KOPT-K1 (cell line): ENCODE results near the gene SLC39A7.
A peak's percentile ranks its signal among the peaks of the same experiment; 100 is the strongest.

Experiments used
- H3K27ac ChIP-seq: fragments of 200-600 bp; sonication (generic); 2 replicates; pipeline ENCODE4 v1.5.1; 2016; ENCODE audit warnings: antibody characterized with exemption, mild to moderate bottlenecking, low read depth, low read length; ENCODE audit not compliant: poor library complexity, severe bottlenecking
- H3K36me3 ChIP-seq: fragments of 200-600 bp; sonication (generic); 2 replicates; pipeline ENCODE4 v1.5.1; 2017; ENCODE audit warnings: antibody characterized with exemption, mild to moderate bottlenecking, low read length, moderate library complexity; ENCODE audit not compliant: insufficient read depth
- H3K9me3 ChIP-seq: fragments of 200-600 bp; sonication (generic); 2 replicates; pipeline ENCODE4 v1.5.1; 2017; ENCODE audit warnings: antibody characterized with exemption, low read length, mild to moderate bottlenecking; ENCODE audit not compliant: insufficient read depth, poor library complexity, severe bottlenecking

Gene SLC39A7

DNA sequence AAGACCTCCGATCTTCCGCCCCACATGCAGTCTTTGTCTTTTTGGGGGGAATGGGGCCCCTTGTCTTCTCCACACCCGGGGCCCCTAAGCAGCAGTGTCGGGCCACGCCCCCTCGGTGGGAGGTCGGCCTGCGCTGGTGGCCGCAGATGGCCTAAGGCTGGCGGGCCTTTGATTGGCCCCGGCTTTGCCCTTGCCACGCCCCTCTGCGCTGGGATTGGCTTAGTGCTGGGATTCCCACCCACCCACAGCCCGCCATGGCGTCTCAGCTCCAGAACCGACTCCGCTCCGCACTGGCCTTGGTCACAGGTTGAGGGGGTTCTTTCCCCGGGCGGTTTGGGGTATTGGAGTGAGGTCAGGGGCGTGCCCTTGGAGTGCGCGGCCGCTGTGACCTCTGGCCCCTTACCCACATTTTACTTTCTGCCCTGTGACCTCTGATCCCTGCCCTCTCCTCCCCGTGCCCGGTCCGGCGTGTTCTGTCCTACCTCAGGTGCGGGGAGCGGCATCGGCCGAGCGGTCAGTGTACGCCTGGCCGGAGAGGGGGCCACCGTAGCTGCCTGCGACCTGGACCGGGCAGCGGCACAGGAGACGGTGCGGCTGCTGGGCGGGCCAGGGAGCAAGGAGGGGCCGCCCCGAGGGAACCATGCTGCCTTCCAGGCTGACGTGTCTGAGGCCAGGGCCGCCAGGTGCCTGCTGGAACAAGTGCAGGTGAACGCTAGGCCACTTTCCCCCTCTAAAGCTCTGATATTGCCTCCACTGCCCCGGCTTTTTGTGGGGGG lies 3.9 kb downstream of the SLC39A7 start, which contains the start of gene HSD17B8:
Gene HSD17B8, plus strand, starts transcription at position 241 of the 776 bp plus-strand sequence. Its CDS starts 14 bp downstream, at position 255.
- Histone ChIP-seq H3K9me3 (no peaks in the 10 kb centered on the region), H3K27ac (peak within 1 kb of the TSS; percentile 73), H3K36me3 (peaks cover 27% of the 10 kb centered on the region)

DNA sequence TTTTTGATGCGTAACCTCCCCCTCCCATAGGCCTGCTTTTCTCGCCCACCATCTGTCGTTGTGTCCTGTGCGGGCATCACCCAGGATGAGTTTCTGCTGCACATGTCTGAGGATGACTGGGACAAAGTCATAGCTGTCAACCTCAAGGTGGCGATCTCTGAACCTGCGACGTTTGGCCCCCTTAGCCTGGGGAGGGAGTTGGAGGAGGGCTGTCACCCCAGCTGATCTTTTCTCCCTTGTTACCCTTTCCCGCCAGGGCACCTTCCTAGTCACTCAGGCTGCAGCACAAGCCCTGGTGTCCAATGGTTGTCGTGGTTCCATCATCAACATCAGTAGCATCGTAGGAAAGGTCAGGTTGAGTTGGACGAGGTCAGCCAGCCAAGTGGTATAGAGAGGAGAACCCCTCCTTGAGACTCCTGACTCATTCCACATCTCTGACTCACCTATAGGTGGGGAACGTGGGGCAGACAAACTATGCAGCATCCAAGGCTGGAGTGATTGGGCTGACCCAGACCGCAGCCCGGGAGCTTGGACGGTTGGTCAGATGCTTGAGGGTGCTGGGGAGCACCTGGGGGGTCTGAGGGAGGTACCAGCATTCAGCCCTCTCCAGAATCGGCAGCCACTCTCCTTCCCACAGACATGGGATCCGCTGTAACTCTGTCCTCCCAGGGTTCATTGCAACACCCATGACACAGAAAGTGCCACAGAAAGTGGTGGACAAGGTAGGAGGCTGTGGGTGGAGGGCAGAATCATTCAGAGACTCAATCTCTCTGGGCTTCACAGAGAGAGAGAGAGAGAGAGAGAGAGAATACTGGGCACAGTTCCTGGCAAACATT lies 4.7 kb downstream of the SLC39A7 start:
- Histone ChIP-seq H3K27ac (peak overlapping the region; percentile 73), H3K9me3 (no peaks in the 10 kb centered on the region), H3K36me3 (peaks cover 35% of the 10 kb centered on the region)

DNA sequence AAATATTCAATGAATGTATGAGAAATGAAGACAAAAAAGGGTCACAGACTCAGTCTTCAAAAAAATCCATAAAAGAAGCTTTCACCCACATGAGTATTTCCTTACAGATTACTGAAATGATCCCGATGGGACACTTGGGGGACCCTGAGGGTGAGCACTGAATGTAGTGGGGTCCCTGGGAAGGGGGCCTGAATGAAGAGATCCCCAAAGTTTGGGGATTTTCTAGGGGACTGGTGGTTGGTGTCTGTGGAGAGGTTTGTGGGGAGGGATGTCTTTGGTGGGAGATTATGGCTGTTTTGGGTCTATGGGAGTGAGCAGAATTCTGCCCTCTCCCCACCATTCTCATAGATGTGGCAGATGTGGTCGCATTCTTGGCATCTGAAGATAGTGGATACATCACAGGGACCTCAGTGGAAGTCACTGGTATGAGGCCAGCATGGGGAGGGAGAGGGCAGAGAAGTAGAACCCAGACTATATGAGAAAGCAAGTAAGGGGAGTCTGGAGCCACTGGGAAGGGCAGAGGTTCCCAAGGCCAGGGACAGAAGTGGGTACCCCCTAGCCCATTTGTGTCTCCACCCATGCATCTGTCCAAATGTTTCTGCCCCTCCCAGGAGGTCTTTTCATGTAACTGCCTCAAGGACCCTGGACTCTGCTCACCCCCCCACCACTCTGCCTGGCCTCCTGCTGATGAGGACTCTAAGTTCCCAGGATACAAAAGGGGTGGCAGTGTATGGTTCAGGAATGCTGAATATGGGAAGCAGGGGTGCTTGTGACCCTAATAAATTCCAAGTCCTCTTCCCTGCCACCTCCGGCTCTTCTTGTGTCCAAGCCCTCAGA lies 5.6 kb downstream of the SLC39A7 start:
- Histone ChIP-seq H3K36me3 (peaks cover 42% of the 10 kb centered on the region), H3K9me3 (no peaks in the 10 kb centered on the region), H3K27ac (no peak overlapping the region)

DNA sequence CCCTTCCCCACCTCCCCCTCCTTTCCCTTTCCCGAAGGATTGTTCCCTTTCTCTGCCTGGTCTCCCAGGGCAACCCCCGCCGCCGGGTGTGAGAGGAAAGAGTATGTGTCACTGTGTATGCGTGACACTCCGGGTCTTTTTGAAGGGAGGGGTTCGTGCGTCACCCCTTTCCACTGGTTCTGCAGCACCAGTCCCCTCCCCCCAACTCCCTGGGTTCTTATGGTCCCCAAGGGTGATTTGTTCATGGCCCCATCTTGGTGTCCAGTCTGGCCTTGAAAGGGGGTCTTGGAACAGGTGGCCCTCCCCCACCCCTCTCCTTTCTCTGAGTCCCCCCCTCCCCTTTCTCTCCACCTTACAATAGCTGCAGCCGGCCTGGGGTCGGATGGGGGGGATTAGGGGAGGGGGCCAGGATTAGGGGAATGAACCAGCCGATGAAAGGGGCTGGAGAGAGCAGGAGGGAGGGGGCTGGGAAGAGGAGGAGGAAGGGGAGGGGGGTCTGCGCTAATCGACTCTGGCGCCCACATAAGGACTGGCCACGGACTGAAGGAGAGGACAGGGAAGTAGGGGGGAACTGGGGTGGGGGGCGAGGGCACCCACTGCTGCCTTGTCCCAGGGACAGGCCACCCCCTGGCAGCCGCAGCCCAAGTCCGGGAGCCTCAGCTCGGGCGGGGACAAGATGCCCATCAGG lies 6.3 kb downstream of the SLC39A7 start:
- H3K27ac ChIP-seq = no peak overlapping the region
- H3K9me3 ChIP-seq = no peaks in the 10 kb centered on the region
- peaks cover 41% of the 10 kb centered on the region for H3K36me3 ChIP-seq

DNA sequence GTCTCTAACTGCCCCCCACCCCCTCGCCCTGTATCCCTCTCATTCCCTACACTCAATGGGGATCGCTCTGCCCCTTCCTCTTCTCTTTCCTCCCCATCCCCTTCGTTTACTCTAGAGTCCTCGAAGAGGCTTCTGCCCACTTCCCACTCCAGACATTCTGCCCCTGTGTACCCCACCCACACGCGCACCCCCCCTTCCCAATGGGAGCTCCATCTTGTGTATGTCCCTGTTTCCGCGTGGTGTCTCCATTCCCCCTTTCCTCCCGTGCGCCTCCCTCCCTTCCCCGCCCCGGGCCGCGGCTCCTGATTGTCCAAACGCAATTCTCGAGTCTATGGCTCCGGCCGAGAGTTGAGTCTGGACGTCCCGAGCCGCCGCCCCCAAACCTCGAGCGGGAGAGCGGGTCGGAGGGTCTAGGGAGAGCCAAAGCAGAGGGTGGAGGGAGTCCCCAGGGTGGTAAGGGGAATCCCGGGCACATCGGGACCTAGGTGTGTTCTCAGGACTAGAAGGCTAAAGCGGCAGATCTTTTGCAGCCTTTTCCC lies 7.0 kb downstream of the SLC39A7 start:
- Histone ChIP-seq H3K36me3 (peaks cover 35% of the 10 kb centered on the region), H3K9me3 (no peaks in the 10 kb centered on the region), H3K27ac (peak overlapping the region; percentile 79)

DNA sequence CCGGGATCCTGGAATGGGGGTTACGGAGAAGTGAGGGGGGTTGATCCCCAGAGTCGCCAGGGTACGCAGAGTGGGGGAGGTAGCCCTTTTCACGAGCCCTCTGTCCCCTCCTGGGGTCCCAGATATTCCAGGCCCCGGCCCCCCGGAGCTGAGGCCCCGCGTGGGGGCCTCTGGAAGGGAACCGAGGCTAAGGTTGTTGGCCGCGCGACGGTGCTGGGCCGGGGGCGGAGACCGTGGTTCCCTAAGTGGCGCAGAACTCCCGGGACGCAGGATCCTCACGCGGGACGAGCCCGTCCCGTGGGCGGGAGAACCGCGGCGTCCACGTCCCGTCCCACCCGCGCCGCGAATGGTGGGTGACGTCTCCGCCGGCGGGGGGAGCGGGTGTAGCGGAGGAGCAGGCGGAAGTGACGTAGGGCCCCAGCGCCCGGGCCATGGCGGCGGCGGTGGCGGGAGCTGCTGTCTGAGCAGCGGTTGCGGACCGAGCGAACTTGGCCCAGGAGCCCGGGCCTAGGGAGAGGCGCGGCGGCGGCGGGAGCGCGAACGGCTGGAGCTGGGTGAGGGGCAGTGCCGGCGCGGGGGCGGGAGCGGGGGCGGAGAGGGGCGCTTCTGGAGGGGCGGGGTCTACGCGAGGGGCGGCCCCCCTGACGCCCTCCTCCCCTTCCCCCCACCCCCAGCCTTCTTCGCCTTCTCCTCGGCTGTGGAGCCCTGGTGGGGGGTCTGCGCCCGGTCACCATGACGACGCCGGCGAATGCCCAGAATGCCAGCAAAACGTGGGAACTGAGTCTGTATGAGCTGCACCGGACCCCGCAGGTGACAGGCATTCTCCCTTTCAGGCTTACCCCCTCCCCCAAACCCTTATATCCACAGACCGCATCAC lies 7.7 kb downstream of the SLC39A7 start, which contains the start of gene RING1:
Gene RING1, plus strand, starts transcription at position 410 of the 877 bp plus-strand sequence. Its CDS starts 323 bp downstream, at position 733.
- peaks cover 28% of the 10 kb centered on the region for H3K36me3 ChIP-seq
- H3K9me3 ChIP-seq = no peaks in the 10 kb centered on the region
- peak within 1 kb of the TSS; percentile 79 for H3K27ac ChIP-seq

DNA sequence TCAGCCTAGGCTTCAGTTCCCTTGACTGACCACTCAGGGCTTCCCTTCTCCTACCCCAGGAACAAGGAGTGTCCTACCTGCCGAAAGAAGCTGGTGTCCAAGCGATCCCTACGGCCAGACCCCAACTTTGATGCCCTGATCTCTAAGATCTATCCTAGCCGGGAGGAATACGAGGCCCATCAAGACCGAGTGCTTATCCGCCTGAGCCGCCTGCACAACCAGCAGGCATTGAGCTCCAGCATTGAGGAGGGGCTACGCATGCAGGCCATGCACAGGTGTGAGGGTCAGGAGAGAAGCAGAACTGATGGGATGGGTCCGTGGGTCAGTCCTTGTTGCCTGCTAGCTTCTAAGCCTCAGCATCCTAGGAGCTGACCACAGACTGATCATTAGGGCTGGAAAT lies 9.2 kb downstream of the SLC39A7 start:
- H3K9me3 ChIP-seq = no peaks in the 10 kb centered on the region
- H3K27ac ChIP-seq = no peak overlapping the region
- H3K36me3 ChIP-seq = peaks cover 21% of the 10 kb centered on the region

DNA sequence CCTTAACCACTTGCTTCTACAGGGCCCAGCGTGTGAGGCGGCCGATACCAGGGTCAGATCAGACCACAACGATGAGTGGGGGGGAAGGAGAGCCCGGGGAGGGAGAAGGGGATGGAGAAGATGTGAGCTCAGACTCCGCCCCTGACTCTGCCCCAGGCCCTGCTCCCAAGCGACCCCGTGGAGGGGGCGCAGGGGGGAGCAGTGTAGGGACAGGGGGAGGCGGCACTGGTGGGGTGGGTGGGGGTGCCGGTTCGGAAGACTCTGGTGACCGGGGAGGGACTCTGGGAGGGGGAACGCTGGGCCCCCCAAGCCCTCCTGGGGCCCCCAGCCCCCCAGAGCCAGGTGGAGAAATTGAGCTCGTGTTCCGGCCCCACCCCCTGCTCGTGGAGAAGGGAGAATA lies 10.5 kb downstream of the SLC39A7 start:
- no peaks in the 10 kb centered on the region for H3K9me3 ChIP-seq
- peaks cover 21% of the 10 kb centered on the region for H3K36me3 ChIP-seq
- H3K27ac ChIP-seq = no peak overlapping the region

DNA sequence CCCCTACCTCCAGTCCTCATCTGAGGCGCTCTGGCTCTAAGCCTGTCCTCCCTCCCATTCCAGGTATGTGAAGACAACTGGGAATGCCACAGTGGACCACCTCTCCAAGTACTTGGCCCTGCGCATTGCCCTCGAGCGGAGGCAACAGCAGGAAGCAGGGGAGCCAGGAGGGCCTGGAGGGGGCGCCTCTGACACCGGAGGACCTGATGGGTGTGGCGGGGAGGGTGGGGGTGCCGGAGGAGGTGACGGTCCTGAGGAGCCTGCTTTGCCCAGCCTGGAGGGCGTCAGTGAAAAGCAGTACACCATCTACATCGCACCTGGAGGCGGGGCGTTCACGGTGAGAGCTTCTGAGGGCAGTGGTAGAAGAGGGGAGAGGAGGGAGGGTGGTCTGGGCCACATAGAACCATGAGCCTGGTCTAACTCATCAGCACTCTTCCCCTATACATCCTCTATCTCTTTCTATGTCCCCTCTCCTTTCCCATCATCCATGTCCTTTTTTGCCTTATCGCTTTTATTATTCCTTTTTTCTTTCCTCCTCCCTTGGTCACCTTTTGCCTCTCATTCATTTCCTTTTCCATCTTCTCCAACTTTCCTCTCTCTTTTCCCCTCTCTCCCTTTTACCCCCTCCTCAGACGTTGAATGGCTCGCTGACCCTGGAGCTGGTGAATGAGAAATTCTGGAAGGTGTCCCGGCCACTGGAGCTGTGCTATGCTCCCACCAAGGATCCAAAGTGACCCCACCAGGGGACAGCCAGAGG lies 11.2 kb downstream of the SLC39A7 start:
- Histone ChIP-seq H3K36me3 (peaks cover 21% of the 10 kb centered on the region), H3K9me3 (no peaks in the 10 kb centered on the region), H3K27ac (no peak overlapping the region)

DNA sequence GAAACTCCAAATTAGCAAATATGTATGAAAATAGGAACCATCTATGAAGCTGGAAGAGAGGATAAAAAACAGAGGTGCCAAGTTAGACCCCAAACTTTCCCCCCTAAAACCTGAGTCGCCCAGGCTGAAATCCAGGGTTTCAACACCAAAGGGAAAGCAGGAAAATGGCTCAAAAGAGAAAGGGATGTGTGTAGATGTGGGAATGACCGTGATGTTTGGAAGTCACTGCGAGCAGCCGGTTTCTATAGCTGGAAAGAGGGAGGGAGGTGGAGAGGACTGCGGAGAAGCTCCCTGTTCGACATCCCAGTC lies 12.1 kb downstream of the SLC39A7 start:
- Histone ChIP-seq H3K27ac (no peak overlapping the region), H3K36me3 (peaks cover 21% of the 10 kb centered on the region)

DNA sequence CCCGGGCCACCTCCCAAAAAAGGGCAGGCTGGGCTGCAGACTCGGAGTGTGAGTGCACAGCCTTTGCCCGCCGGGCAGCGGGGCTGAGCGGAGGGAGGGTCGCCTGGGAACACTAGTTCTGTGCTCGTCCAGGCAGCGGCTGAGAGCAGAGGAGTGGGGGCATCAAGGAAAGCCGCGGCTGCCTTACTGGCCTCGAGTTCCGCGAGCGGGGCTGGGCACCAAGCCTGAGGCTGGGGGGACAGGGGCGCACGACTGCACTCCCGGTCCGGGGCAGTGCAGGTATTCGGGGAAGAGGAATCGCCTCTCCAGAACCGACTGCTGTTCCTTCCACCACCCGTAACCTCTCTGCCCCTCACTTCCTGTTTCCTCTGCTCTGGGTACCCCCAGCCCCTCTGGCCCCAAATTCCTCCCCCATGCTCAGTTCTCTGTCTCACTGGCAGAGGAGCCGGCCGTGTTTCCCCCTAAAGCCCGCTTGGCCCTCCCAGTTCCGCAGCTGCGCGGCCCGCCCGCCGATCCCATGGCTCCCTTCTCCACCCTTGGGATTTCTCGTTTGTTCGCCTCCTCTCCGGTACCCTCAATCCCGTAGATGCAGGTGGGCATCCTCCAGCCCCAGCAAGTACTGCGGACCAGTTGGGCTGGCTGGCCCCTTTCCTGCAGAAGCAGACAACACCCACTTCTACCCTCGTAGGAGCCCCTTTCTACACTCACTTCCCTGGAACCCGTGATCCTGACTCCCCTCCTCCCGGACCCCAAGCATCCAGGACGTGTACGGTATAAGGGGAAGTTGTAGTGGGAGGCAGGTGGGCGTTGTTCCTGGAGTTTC lies 12.7 kb downstream of the SLC39A7 start:
- Histone ChIP-seq H3K36me3 (peaks cover 21% of the 10 kb centered on the region), H3K9me3 (no peaks in the 10 kb centered on the region), H3K27ac (no peak overlapping the region)

More for the DNA sequence above, 12.1 kb downstream of the SLC39A7 start:
- no peaks in the 10 kb centered on the region for H3K9me3 ChIP-seq

DNA sequence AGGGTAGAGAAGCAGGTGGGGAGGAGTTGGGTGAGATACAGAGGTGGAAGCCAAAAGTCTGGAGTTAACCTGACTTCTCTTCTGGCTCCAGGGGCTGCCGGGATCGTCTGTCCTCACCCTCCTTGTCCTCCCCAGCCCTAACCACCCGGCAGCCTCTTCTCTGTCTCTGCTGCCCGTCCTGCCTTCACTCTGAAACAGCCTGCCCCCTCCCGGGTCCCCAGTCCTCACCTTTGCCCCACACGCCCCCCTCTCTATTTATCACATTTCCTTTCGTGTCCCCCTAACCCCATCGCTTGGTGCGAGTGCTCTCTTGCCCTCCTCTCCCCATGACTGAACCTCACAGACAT lies 13.3 kb downstream of the SLC39A7 start:
- Histone ChIP-seq H3K36me3 (peaks cover 21% of the 10 kb centered on the region), H3K27ac (no peak overlapping the region), H3K9me3 (no peaks in the 10 kb centered on the region)
